Activated CD8-positive, alpha-beta memory T cell treated with anti-CD3 and anti-CD28 coated beads for 36 hours (primary cell): Measurements from ENCODE around the gene ARHGEF17. TPM values are rescaled to one million over a fixed set of nuclear protein-coding genes. Genes with fewer than 3 reads are reported as not detected.

ENCODE experiments used
- CTCF ChIA-PET: fragments of 350-600 bp; sonication (Branson Sonifier 250); formaldehyde crosslinking; loops from one replicate; lab custom pipeline; 2021; ENCODE audit warnings: antibody characterized with exemption; lab: Charles Lee
- POLR2A ChIA-PET: fragments of 350-600 bp; sonication (Branson Sonifier 250); formaldehyde crosslinking; loops from one replicate; lab custom pipeline; 2021; ENCODE audit warnings: antibody characterized with exemption; lab: Charles Lee
- total RNA-seq, 2 experiments: library from RNA; stranded (reverse); gene quantifications; one replicate each; pipeline ENCODE4 v1.2.3, GENCODE V29; 2021

ARHGEF17 gene
- total RNA-seq, 2 experiments from 2014 or later, result 0.02 TPM; not detected in 1

DNA sequence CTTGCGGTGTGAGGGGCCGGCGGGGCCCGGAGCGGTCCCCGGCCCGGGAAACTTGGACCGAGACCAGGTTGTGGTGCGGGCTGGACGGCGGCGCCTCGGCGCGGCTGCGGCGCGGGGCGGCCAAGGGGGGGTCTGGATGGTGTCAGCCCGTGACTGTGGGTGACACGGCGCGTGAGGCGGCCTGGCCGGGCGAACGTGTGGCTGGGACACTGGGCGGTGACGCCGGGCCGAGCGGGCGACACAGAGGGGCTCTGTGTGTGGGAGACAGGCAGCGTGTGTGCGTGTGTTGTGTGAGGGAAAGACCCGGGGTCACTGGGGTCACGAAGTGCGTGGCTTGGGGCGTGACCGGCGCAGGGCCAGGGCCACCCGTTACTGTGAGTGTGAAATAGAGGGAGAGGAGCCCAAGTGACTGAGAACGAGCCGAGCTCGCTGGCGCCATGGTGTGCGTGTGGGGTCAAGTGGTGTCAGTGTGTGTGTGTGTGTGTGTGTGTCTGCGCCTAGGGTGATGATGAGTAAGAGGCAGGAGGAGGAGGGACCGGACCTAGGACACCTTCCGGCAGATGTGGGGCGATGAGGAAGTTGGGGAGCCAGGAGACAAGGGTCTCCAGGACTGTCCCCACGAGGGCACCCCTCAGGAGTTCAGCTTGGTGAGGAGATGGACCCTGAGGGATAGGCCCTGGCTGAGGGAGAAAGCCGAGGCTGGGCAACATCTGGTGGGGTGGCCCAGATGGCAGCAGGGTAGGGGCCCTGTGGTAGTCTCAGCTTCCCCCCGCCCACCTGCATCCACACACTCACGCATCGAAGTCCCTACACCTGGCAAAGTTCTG lies 68.9 kb downstream of the ARHGEF17 start:
- CTCF ChIA-PET, result interaction anchor here (0.5 to 1.4 kb wide), 3 partner anchors 17 to 145 kb away, joined by 3 read pairs; no protein-coding TSS in a partner anchor
- POLR2A ChIA-PET, result interaction anchor here (0.5 to 1.0 kb wide), 2 partner anchors 8 to 1022 kb away, joined by 3 to 5 read pairs; partner anchors contain the start of gene PGM2L1

DNA sequence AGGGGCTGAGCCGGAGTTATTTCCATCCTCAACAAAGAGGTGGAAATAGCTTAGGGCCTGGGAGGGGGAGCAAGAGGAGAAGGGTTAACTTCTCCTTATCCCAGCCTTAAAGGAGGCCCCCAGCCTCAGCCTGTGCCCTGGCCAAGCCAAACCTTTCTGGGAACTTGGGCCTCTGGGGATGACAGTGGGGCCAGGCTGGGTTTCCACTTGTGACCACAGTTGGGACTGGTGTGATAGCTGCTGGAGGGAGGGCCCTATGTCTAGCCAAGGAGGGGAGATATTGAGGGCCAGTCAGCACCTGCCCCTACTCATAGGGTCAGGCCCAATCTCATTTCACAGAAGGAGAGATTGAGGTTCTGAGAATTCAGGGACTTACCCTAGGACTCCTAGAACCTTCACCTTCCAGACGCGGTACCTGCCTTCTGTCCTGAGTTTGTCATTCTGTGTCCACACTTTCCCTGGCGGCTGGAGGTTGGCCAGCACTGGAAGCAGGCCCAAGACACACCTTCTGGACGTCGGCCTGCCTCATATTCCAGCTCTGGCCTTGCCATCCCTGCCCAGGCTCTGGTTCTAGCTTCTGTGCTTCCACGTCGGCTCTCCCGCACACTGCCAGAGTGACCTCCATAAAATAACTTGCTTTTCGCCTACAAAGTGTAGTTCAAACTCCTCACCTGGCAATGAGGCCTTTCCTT lies 71.3 kb downstream of the ARHGEF17 start:
- CTCF ChIA-PET, result no interaction called here
- POLR2A ChIA-PET, result interaction anchor here (0.6 kb wide), 1 partner anchor 231 kb away, joined by 4 read pairs; no protein-coding TSS in a partner anchor

DNA sequence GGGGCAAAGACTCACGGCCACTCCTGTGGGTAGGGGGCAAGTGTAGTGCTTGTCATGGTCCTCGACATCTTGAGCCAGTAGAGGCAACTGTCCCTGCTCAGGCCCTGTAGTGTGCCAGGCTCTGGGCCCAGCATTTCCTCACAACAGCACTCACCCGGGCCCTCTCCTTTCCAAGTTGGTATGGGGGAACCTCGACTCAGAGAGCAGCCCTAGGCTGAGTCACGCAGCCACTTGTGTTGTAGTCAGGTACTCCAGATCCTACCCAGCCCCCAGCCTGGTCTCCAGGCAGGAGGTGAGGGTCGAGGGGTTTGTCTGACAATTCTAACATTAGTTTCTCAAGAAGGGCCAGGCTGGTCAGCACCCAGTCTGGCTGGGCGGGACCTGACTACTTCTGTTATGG lies 72.3 kb downstream of the ARHGEF17 start:
- CTCF ChIA-PET, result no interaction called here
- POLR2A ChIA-PET, result interaction anchor here (0.6 kb wide), 1 partner anchor 83 kb away, joined by 4 read pairs; no protein-coding TSS in a partner anchor

DNA sequence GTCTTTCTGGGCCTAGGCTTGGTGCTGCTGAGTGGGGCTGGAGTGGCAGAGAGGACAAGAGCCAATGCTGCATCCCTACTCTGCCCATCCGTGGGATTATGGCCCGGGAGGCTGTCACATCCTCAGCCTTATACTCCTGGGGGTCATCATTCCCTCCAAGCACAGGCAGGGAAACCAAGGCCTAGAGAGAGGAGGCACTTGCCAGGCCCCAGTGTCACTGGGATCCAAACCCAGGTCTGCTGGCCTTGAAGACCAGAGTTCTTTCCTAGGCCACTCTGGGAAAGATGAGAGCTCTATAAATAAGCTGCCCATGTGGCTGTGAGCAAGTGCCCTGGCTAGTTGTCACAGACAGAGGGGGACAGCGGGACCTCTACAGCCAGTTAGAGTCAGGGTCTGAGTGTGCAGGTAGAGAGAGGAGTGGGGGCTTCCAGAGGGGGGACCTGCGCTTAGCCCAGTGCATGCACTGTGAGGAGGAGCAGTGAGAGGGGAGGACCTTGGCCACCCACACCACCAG lies 72.9 kb downstream of the ARHGEF17 start:
- ChIA-PET POLR2A (interaction anchor here (0.6 kb wide), 1 partner anchor 83 kb away, joined by 4 read pairs; no protein-coding TSS in a partner anchor), CTCF (no interaction called here)

DNA sequence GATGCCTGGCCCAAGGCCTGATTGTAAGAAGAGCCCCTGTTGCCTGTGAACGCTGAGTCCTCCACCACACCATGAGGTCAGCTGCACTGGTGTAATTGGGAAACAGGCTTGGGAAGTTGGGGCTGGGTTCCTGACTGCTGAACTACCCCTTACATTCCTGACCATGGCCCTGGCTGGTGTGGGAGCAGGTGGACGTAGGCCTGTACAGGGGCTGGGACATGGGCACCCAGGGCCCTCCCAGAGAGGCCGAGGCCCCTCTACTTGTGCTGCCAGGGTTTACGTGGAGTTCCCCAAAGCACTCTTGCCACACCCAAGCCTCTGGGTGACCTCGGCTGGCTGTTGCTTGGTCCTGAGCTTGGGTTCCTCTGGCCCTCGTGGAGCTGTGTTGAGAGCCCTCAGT lies 73.5 kb downstream of the ARHGEF17 start:
- POLR2A ChIA-PET, result no interaction called here
- CTCF ChIA-PET, result no interaction called here

DNA sequence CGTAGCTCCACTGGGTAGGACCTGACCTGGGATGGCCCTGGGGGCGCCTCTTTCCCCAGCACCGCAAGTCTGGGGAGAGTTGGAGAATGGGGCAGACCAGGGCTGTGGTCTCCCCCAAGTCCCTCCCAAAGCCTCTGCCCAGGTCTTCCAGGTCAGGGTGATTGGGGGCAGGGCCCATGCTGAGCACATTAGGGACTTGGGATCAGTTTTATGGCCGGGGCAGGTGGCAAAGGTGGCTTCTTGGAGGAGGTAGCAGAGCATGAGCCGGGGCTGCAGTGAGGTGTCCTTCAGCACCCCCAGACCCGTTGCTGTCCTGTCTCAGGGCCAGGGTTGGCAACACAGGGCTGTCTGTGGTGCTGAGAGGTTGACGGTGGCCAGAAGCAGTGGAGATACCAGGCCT lies 74.1 kb downstream of the ARHGEF17 start:
- CTCF ChIA-PET, result interaction anchor here (1.8 kb wide), 1 partner anchor 11 kb away, joined by 5 read pairs; no protein-coding TSS in a partner anchor
- POLR2A ChIA-PET, result no interaction called here

DNA sequence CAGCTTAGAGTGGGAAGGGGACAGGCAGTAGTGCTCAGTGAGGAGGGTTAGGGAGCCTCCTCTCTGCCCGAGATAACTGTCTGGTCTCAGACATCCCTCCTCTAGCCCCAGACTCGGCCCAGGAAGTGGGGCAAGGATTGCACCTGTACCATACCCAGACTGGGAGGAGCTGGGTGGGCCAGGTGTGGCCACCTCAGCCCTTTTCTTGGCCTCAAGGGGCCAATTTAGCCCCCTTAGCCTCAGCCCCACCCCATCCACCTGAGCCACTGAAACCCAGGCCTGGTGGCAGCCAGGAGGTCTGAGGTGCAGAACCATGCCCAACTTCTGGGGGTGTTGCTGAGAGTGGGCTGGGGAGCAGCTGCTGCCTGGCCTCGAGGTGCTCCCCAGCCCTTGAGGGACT lies 74.7 kb downstream of the ARHGEF17 start:
- ChIA-PET POLR2A (interaction anchor here (0.5 kb wide), 1 partner anchor 10 kb away, joined by 4 read pairs; no protein-coding TSS in a partner anchor), CTCF (interaction anchor here (1.8 kb wide), 1 partner anchor 11 kb away, joined by 5 read pairs; no protein-coding TSS in a partner anchor)

DNA sequence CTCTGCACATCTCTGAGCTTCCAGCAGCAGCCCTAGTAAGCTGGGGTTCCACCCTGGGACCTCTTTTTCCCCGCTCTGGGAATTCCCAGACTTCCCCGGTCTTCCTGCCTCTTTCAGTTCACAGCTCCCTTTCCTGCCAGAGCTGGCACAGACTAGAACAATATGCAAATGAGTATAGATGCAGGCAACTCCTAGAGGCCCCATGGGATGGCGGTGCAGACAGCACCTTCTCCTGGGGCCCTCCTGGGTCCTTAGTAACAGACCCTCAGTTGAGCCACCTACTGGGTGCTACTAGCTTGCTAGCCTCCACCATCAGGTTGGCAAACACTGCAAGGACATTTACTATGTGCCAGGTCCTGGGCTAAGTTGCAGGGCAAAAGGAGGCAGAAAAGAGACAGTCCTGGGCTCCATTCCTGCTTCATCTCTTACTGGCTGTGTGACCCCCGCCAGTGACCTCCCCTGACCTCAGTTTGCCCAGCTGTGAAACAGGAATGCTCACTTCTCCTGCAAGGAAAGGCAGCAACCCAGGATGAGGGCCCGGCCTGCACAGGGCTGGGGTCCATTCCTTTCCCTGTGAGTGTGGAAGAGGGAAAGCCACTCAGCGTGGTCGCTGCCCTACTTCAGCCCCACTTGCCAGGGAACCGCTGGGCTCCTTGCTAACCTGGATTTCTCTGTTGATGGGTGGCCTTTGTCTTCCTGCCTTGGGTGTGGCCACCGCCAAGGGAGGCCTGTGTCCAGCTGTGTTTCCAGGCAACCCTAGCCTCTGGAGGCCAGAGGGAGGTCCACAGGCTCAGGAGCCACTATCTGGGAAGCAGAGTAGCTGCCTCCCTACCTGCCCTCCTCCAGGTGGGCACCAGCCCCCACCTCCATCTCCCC lies 75.4 kb downstream of the ARHGEF17 start:
- CTCF ChIA-PET, result interaction anchor here (1.8 kb wide), 1 partner anchor 10 kb away, joined by 5 read pairs; no protein-coding TSS in a partner anchor
- POLR2A ChIA-PET, result interaction anchor here (0.6 kb wide), 1 partner anchor 215 kb away, joined by 8 read pairs; no protein-coding TSS in a partner anchor

DNA sequence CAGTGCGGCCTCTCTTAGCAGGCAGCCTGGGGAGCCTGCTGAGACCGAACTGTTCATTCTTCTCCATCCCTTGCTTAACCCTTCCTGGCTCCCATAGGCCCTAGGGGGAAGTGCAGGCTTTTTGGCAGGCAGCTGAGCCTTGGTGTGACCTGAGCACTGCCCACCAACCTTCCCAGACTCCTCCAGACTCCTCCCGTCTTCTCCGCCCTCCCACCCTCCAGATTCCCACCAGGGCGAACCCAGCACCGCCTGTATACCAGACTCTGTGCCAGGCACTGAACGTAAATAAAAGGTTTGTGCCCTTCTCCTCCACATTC lies 76.0 kb downstream of the ARHGEF17 start:
- ChIA-PET CTCF (interaction anchor here (0.9 kb wide), 1 partner anchor 9 kb away, joined by 5 read pairs; no protein-coding TSS in a partner anchor), POLR2A (interaction anchor here (0.5 to 0.6 kb wide), 2 partner anchors 84 to 214 kb away, joined by 4 to 8 read pairs; no protein-coding TSS in a partner anchor)

DNA sequence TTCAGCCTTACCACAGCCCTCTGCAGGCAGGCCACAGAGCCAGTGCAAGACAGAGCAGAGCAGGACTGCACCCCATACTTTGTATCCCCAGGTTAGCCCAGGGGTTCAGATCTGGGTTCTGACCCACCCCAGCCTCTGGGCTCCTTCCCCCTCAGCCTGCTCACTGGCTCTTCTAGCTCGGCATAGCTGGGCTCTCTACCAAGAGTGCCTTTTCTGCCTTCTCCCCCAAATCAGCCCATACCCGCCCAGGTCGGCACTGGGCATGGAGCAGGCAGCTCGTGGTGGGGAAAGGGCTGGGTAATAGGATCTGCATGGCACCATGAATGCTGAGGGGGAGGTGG lies 76.4 kb downstream of the ARHGEF17 start:
- CTCF ChIA-PET, result interaction anchor here (0.9 to 1.4 kb wide), 3 partner anchors 9 to 33 kb away, joined by 4 to 5 read pairs (median 4); no protein-coding TSS in a partner anchor
- POLR2A ChIA-PET, result interaction anchor here (0.5 to 0.6 kb wide), 2 partner anchors 8 to 84 kb away, joined by 3 to 4 read pairs; partner anchors contain the start of gene RELT

DNA sequence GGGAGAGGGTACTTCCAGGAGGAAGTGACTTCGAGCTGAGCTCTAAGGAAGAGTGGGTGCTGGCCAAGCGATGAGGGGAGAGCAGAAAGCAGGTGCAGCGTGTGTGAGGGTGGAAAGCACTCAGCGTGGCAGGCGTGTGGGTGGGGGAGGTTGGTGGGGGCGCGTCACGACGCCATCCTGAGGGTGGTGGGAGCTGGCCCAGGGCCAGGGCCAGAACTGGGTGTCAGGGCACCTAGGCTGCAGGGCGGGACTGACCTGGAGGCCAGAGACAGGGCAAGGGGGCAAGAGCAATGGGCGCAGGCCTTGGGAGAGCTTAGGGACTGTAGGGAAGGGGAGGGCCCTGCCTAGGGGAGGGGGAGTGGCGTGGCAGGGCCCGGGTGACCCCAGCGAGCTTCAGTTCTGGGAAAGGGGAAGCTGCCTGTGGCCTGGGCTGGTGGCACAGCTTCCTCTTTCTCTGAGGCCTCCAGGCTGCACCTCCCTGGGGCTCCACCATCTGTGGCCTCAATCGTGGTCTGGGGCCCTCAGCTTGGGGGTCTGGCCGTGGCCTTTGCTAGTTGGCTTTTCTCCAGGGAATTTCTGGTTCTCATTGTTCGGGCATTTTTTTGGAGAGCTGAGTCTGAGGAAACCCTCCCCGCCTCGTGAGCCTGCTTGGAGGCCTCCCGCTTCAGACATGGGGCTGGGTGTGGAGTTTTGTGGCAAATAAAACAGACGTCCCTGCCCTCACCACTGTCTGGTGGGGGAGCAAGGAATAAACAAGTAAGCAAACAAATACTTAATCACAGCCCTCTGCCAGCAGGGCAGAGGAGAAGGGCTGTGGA lies 77.0 kb downstream of the ARHGEF17 start:
- ChIA-PET CTCF (interaction anchor here (0.9 to 1.4 kb wide), 3 partner anchors 8 to 34 kb away, joined by 4 to 5 read pairs (median 4); no protein-coding TSS in a partner anchor), POLR2A (interaction anchor here (0.5 to 0.6 kb wide), 2 partner anchors 8 to 85 kb away, joined by 3 to 4 read pairs; partner anchors contain the start of gene RELT)

DNA sequence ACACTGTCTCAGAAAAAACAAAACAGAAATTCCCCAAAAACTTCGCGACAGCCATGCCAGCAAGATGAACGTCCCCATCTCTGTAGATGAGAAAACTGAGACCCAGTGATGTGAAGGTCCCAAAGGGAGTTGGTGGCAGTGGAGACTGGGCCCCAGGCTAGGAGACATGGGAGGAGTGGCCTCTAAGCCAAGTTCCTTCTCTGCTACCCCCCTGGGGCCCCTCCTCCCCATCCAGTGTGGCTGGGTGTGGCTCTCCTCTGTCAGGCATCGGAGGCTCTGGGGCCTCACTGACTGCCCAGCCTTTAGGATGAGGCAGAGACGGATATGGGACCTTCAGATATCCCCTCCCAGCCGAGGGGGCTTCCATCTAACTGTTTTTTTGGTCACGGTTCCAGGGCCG lies 77.9 kb downstream of the ARHGEF17 start:
- POLR2A ChIA-PET, result no interaction called here
- CTCF ChIA-PET, result interaction anchor here (1.4 kb wide), 1 partner anchor 35 kb away, joined by 4 read pairs; no protein-coding TSS in a partner anchor

DNA sequence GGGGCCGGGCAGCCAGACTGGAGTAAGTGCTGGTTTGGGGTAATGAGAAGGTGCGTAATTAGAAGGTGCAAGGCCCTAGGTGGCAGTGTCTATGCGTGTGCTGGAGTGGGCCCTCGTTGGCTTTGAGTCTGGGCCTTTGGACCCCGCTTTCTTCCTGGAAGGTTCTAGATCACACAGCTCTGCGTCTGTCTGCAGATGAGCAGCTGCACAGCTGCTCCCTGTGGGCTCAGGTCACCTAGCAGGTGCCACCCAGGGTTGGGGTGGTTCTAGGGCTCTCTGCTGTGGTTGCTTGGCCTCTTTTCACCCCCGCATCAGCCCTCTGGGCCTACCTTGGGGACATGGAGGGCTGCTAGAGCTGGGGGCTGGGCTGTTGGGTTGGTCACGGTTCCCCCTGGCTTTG lies 78.5 kb downstream of the ARHGEF17 start:
- ChIA-PET POLR2A (no interaction called here), CTCF (interaction anchor here (0.7 kb wide), 1 partner anchor 42 kb away, joined by 3 read pairs; no protein-coding TSS in a partner anchor)

DNA sequence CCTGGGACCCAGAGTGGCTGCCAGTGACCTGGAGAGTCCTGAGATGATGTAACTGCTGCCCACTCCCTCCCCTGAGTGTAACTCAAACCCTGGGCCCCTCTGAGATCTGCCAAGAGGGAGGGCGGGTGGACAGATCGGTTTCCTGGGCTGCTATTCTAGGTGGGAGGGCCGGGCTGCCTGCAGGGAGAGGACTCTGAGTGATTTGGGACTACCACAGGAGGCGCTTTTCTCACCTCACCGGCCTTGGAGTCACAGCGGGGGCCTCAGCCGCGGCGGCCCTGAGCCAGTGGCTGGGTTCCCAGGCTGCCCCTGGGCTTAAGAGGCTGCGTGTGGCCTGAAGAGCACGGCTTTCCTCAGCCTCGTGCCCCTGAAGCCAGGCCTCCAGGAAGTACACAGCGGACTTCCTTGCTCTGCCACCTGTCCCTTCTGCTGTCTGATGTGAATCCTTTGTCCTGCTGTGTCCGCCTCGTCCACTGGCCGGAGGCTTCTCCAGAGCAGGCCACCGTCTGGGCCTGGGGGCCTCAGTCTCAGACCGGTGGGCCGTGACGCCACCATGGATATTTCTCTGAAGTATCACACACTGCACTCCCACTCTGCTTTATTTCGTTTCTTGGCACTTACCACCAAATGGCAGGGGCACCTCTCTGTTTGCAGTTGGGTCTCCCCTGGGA lies 79.7 kb downstream of the ARHGEF17 start:
- ChIA-PET CTCF (no interaction called here), POLR2A (no interaction called here)

DNA sequence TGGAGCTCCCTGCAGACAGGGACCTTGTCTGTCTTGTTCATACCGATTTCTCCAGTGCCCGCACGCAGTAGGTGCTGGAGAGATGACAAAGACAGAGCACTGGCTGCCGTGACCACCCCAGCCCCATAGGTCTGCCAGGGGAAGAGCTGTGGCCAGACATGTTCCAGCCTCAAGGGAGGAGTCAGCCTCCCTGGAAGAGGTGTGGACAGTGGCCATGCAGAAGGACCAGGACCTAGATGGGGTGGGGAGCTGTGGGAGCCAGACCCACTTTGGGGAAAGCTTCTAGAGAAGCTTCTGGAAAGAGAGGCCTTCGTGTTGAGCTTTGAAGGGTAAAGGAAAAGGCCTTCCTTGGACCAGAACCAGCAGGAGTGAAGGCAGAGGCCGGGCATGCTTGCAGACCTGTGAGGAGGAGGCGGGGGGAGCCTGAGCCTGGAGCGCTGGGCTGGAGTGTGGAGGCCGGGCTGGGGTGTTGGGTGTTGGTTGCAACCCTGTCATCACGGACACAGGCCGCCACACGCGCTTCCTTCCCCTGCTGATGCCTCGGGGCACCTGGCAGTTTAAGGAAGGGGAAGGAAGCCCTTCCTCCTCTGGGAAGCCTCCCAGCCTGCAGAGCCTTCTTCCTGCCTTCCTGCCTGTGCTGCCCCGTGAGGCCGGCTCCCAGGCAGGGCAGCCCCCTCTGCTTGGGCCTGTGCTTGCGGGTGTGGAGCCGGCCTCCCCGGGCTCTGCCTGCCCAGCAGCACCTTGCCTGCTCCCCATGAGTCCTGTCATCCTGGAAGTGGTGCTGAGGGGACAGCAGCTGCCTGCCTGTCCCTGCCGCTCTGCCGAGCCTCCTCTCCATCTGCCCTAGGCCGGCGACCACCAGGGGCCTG lies 80.4 kb downstream of the ARHGEF17 start:
- ChIA-PET CTCF (interaction anchor here (0.7 to 1.3 kb wide), 2 partner anchors 37 to 53 kb away, joined by 3 to 6 read pairs; no protein-coding TSS in a partner anchor), POLR2A (no interaction called here)

DNA sequence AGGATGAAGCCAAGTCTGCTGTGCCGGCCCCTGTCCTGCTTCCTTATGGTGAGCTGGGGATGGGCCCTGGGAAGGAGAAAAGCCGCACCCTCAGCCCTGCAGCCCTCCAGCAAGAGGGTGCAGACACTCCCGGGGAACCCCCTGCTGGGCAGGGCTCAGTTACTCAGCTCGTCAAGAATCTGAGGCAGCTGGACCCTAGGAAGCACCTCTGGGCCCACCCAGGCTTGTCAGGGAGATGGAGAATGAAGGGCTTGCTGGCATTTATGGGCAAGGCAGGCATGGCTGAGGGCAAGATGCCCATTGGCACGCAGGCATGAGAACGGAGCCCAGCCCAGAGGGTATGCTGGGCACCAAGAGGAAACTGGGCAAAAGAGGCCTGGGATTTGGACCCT lies 81.1 kb downstream of the ARHGEF17 start:
- ChIA-PET CTCF (interaction anchor here (1.3 kb wide), 1 partner anchor 38 kb away, joined by 3 read pairs; no protein-coding TSS in a partner anchor), POLR2A (no interaction called here)
